OCI-LY3 (cell line): Measurements from ENCODE around the gene ADGRD1.

ENCODE experiments used
- CTCF ChIP-seq: fragments of 200-600, 300-600 bp; sonication (generic); IDR thresholded peaks from 2 replicates; pipeline ENCODE4 v1.5.1; 2014; ENCODE audit warnings: antibody characterized with exemption, low read length, low read depth
- EZH2phosphoT487 ChIP-seq: fragments of 200-600 bp; shearing (Covaris generic); IDR thresholded peaks from 2 replicates; pipeline ENCODE4 v1.6.1; 2018; ENCODE audit warnings: antibody characterized with exemption, mixed run types, low read depth

- TF ChIP-seq CTCF (no peak), EZH2phosphoT487 (no peak)
These were observed 170.1 kb downstream of the ADGRD1 start for GRCh38 chr12:131123817-131124216.
